GM21723 (cell line): ENCODE results near the gene IL17RC.
"Not testable (repeated sequence)": the region's sequence is repeated elsewhere in the genome, so short reads cannot be mapped to it uniquely, and the experiment has no call there.

ENCODE experiments used
- ATAC-seq: cut with Tn5 transposase; IDR thresholded peaks from one replicate; pipeline ENCODE4 v1.9.1; 2021; ENCODE audit warnings: mild to moderate bottlenecking, moderate library complexity; ENCODE audit not compliant: unreplicated experiment

IL17RC gene

GRCh38 chr3:9914559-9915253 lies 2.2 kb upstream of the IL17RC start:
- ATAC-seq: no peak

DNA sequence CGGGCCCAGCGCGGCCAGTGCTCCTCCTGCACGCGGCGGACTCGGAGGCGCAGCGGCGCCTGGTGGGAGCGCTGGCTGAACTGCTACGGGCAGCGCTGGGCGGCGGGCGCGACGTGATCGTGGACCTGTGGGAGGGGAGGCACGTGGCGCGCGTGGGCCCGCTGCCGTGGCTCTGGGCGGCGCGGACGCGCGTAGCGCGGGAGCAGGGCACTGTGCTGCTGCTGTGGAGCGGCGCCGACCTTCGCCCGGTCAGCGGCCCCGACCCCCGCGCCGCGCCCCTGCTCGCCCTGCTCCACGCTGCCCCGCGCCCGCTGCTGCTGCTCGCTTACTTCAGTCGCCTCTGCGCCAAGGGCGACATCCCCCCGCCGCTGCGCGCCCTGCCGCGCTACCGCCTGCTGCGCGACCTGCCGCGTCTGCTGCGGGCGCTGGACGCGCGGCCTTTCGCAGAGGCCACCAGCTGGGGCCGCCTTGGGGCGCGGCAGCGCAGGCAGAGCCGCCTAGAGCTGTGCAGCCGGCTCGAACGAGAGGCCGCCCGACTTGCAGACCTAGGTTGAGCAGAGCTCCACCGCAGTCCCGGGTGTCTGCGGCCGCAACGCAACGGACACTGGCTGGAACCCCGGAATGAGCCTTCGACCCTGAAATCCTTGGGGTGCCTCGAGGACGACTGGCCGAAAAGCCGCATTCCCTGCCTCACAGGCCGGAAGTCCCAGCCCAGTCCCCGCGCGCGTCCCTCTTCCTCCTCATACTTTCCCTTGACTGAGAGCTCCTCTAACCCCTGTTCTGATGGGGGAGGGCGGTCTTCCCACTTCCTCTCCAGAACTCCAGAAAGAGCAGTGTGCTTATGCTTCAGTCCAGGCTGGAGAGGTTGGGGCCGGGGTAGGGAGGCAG lies 1.4 kb upstream of the IL17RC start:
- no peak for ATAC-seq

GRCh38 chr3:9916346-9916733 lies 558 bp upstream of the IL17RC start:
- ATAC-seq: no peak

- no peak for ATAC-seq
Measured at GRCh38 chr3:9917820-9918219, 922 bp downstream of the IL17RC start.

- ATAC-seq: no peak
Measured at GRCh38 chr3:9918261-9919038, 1.6 kb downstream of the IL17RC start.

DNA sequence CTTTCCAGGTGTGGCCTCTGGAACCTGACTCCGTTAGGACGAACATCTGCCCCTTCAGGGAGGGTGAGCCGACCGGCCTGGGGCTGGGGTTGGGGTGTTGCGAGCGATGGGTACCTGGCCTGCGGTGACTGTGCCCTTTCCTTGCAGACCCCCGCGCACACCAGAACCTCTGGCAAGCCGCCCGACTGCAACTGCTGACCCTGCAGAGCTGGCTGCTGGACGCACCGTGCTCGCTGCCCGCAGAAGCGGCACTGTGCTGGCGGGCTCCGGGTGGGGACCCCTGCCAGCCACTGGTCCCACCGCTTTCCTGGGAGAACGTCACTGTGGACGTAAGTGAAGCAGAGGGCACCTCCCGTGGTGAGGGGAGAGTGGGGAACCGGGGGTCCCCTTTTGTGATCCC lies 11.3 kb downstream of the IL17RC start:
- no peak for ATAC-seq

GRCh38 chr3:9930804-9931418 lies 14.0 kb downstream of the IL17RC start:
- no peak for ATAC-seq

- no peak for ATAC-seq
Measured at GRCh38 chr3:9932535-9932842, 15.6 kb downstream of the IL17RC start.

DNA sequence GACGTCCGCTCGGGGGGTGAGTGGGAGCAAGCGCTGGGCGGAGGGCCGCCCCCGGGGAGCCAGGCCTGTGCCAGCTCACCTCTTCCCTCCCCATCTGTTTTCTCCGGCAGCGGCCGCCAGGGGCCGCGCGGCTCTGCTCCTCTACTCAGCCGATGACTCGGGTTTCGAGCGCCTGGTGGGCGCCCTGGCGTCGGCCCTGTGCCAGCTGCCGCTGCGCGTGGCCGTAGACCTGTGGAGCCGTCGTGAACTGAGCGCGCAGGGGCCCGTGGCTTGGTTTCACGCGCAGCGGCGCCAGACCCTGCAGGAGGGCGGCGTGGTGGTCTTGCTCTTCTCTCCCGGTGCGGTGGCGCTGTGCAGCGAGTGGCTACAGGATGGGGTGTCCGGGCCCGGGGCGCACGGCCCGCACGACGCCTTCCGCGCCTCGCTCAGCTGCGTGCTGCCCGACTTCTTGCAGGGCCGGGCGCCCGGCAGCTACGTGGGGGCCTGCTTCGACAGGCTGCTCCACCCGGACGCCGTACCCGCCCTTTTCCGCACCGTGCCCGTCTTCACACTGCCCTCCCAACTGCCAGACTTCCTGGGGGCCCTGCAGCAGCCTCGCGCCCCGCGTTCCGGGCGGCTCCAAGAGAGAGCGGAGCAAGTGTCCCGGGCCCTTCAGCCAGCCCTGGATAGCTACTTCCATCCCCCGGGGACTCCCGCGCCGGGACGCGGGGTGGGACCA lies 16.1 kb downstream of the IL17RC start:
- peak; percentile 71 for ATAC-seq

DNA sequence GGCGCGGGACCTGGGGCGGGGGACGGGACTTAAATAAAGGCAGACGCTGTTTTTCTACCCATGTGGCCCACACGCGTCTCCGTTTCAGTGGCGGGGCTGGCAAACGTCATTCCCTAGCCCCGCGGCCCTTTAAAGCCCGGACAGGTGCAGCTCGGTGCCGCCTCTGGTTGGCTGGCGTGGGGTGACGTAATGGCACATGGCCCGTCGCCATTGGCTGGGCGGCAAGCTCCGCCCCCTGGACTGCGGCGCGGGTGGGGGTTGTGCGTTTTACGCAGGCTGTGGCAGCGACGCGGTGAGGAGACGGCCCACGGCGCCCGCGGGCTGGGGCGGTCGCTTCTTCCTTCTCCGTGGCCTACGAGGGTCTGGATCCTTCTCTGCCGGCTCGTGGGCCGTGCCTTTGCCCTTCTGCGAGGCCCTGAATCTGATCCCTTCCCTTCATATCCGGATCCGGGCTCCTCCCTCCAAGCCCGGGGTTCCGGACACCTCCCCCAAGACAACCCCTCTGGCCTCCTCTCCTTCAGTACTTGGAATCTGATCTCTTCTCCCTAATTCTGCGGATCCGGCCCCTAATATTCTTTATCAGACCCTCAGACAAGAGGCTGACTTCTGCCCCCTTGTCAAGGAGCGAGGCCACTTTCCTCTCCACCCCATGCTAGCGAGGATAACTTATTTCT lies 16.8 kb downstream of the IL17RC start, which contains the start of gene CRELD1:
CRELD1 (plus strand) TSS at position 274 of the 674 bp plus-strand sequence. CDS start 605 bp downstream, outside the sequence.
- ATAC-seq: peak; percentile 92

DNA sequence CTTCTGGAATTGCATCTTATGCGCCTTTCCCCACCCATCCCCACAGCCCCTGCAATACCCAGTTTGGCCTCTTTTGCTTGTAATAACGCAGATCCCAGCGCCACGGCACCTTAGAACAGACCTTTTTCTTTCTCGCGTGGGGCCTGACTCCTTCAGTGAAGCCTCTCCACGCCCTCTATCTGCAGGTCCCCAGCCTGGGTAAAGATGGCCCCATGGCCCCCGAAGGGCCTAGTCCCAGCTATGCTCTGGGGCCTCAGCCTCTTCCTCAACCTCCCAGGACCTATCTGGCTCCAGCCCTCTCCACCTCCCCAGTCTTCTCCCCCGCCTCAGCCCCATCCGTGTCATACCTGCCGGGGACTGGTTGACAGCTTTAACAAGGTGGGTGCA lies 17.3 kb downstream of the IL17RC start:
- ATAC-seq: no peak

- ATAC-seq: no peak
Measured at GRCh38 chr3:9934993-9935392, 18.1 kb downstream of the IL17RC start.

GRCh38 chr3:9935966-9936510 lies 19.1 kb downstream of the IL17RC start:
- ATAC-seq: no peak

DNA sequence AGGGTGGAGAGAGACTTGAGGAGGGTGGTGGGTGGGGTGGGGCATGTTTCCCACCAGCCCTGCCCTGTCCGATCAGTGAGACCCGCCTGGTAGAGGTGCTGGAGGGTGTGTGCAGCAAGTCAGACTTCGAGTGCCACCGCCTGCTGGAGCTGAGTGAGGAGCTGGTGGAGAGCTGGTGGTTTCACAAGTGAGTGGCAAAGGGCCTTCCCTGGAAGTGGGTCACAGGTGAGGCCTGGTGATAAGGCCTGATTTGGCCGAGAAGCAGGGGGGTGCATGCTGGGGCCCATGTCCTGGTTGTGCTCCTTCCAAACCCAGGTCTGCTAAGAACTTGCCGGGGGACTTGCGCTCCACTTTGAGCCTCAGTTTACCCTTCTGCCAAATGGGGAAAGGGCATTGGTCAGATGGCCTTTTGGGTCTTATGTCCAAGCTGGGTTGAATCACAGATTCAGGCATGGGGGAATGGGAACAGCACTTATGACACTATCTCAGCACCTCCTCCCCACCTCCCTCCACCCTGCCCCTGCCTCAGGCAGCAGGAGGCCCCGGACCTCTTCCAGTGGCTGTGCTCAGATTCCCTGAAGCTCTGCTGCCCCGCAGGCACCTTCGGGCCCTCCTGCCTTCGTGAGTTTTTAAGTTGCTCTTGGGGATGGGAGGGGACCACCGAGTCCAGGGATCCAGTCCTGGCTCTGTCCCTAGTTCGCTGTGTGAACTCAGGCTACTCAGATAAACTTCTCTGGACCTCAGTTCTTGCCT lies 20.8 kb downstream of the IL17RC start:
- no peak for ATAC-seq

- ATAC-seq: no peak
Measured at GRCh38 chr3:9938966-9939365, 22.1 kb downstream of the IL17RC start.

DNA sequence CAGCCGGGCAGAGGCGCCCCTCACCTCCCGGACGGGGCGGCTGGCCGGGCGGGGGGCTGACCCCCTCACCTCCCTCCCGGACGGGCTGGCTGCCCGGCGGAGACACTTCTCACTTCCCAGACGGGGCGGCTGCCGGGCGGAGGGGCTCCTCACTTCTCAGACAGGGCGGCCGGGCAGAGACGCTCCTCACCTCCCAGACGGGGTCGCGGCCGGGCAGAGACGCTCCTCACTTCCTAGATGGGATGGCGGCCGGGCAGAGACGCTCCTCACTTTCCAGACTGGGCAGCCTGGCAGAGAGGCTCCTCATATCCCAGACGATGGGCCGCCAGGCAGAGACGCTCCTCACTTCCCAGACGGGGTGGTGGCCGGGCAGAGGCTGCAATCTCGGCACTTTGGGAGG lies 23.0 kb downstream of the IL17RC start:
- not testable (repeated sequence) for ATAC-seq

- ATAC-seq: no peak
Measured at GRCh38 chr3:9940746-9941145, 23.8 kb downstream of the IL17RC start.

GRCh38 chr3:9942164-9942563 lies 25.3 kb downstream of the IL17RC start:
- ATAC-seq: no peak
